ENCODE data around the gene TAF1B.

The TAF1B gene

GRCh38 chr2:9808334-9809063 lies 34.8 kb upstream of the TAF1B start:
- DNase-seq (ENCODE audit: low read depth): no peak

DNA sequence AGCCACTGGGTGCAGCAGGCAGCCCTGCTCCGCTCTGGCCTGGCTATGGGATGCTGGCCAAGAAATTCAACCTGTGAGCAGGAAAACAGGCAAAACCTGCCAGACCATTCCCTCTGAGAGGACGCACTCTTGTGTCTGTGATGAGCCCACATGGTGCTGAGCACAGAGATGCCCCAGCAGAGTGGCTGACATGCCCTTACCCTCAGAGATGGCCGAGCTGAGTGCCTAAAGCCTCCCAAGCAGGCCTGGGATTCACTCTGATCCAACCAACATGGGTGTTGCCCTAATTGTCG lies 34.3 kb upstream of the TAF1B start:
- DNase-seq (ENCODE audit: low read depth): no peak

DNA sequence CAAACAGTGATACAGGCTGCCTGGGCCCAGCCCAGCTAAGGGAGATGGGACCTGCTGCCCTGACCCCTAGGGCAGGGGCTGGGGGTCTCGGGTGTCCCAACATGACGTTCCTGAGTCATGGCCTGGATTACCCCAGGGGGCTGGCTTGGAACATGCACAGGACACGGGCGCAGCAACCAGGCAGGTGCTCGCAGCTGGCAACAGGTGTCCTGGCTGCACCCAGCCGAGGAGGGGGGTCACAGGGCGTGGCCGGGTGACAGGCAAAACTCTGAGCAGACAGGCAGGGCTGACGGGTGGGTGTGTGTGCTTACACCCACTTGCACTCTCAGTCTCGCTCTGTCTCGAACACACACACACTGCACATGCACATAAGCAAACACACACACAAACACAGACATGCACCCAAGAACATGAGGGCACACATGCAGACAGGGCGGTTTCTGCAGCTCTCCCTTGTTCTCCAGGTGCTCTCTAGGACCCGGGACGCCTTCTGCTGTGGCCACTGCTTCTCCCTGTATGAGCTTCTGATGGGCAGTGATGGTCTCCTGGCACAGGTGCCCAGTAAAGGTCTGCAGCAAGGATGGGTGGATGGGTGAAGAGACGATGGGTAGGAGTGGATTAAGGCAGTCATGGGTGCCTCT lies 33.7 kb upstream of the TAF1B start:
- DNase-seq (ENCODE audit: low read depth): no peak

- DNase-seq (ENCODE audit: low read depth): no peak
These were observed 32.1 kb upstream of the TAF1B start for GRCh38 chr2:9811216-9811615.

DNA sequence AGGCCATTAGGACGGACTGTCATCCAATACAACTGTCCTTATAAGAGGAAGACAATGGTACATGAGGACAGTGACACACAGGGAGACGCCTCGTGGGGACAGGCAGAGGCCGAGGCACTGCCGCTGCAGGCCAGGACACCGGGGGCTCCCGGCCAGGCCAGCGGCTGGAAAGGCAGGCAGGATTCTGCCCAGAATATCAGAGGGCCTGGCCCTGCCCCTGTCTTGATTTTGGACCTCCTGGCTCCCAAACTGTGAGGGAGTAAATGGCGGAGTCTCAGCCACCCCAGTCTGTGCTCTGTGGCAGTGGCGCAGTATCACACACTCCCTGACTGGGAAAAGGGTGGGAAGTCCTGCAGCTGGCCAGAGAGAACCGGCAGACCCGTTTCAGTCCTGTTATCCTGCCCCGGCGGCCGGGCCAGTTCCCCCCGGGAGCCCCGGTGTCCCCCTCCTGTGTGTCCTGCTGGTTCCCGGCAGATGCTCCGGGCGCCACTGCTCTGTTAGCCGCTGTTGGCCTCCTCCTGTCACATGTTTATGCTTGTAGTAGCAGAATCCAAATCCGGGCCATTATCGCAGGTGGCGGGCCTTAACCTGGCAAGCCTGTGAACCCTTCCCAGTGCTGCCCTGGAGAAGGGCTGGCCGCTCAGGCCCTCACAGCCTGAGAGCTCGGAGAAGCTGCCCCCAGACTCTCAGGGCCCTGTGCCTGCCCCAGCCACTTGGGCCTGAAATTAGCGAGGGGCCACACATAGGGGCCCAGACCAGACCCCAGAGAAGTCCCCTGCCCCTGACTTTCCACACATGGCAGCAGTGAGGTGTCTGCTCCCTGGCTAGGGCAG lies 31.4 kb upstream of the TAF1B start:
- no peak for DNase-seq (ENCODE audit: low read depth)

DNA sequence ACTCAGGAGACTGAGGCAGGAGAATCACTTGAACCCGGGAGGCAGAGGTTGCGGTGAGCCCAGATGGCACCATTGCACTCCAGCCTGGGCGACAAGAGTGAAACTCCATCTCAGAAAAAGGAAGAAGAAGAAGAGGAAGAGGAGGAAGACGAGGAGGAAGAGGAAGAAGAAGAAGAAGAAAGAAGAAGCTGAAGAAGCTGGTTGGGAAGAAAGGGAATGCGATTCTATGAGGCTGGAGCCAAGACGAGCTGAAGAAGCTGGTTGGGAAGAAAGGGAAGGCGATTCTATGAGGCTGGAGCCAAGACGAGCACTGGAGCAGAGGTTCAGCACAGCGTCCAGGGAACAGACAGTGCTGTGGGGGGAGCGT lies 30.3 kb upstream of the TAF1B start:
- no peak for DNase-seq (ENCODE audit: low read depth)

GRCh38 chr2:9813312-9814128 lies 29.8 kb upstream of the TAF1B start:
- DNase-seq (ENCODE audit: low read depth): peak; percentile 51

DNA sequence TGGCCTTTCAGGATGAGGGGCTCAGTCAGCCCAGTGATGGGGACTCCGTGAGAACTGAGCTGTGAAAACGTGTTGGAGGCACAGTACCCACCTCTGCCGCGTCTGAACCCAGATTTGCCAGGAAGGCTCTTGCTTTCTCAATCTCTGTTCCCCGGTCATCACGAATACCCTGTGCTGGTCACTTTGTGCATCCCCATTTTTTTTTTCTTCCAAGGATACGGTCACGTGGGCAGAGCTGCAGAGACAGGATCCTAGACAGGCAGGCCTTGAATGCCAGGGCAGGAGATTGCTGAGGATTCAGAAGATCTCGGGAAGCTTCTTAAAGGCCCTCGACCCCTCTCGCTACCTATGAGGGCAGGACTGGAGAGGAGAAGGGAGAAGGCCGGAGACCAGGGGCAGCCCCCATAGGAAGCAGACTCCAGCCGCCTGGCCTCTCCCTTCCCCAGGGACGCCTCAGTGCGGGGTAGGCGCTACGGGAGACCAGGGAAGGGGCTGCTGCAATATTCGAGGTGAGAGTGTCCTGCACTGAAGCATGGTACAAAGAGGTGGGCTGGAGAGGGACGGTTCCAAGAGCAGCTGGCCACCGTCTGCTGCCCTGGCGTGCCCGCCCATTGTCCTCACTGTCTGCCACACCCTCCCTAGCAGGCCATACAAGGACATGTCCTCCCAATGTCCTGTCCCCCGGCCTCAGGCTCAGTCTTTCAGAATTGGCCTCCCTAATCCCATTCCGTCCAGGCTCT lies 29.0 kb upstream of the TAF1B start:
- DNase-seq (ENCODE audit: low read depth): no peak

- no peak for DNase-seq (ENCODE audit: low read depth)
These were observed 28.2 kb upstream of the TAF1B start for GRCh38 chr2:9815076-9815475.

DNA sequence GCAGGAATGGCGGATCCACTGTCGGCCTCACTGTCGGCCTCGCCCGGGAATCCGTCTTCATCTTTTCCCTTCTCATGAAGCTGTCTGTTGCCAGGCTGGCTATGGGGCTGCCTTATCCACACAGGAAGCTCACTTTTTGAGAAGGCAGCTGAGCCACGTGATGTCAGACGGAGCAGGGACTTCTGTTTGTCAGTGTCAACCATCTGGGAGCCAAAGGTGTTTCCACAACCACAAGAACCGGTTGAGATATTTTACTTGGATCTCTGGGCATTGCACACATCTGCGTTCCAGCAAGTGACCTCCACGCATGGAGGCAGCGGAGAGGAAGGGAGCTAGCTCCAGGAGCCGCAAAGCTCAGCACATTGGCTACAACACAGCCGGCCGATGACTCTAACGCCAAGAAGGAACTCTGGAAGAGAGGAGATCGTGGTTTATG lies 27.4 kb upstream of the TAF1B start:
- no peak for DNase-seq (ENCODE audit: low read depth)

- DNase-seq (ENCODE audit: low read depth): no peak
These were observed 25.2 kb upstream of the TAF1B start for GRCh38 chr2:9818097-9818496.

DNA sequence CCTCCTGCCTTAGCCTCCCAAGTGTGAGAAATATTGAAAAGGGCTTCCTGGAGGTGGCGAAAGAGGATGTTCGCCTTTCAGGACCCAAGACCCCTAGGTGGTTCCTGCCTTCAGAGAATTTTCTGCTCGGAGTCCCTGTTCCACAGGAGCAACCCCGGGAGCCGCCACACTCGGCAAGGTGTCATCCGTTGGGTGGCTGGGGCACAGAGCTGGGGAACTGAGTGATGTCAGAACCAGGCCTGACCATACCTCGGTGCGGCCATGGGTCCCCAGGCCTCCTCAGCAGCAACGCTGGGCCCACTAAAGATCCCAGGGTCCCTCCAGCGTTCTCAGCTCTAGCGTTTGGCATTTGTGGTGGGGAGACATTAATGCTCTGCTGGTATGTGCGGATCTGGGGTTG lies 23.7 kb upstream of the TAF1B start:
- DNase-seq (ENCODE audit: low read depth): no peak

- DNase-seq (ENCODE audit: low read depth): no peak
These were observed 23.0 kb upstream of the TAF1B start for GRCh38 chr2:9820020-9820973.

GRCh38 chr2:9821805-9822445 lies 21.3 kb upstream of the TAF1B start:
- no peak for DNase-seq (ENCODE audit: low read depth)

- DNase-seq (ENCODE audit: low read depth): no peak
These were observed 18.8 kb upstream of the TAF1B start for GRCh38 chr2:9824441-9824840.

- no peak for DNase-seq (ENCODE audit: low read depth)
These were observed 18.1 kb upstream of the TAF1B start for GRCh38 chr2:9824956-9825720.

GRCh38 chr2:9826208-9826607 lies 17.1 kb upstream of the TAF1B start:
- no peak for DNase-seq (ENCODE audit: low read depth)

DNA sequence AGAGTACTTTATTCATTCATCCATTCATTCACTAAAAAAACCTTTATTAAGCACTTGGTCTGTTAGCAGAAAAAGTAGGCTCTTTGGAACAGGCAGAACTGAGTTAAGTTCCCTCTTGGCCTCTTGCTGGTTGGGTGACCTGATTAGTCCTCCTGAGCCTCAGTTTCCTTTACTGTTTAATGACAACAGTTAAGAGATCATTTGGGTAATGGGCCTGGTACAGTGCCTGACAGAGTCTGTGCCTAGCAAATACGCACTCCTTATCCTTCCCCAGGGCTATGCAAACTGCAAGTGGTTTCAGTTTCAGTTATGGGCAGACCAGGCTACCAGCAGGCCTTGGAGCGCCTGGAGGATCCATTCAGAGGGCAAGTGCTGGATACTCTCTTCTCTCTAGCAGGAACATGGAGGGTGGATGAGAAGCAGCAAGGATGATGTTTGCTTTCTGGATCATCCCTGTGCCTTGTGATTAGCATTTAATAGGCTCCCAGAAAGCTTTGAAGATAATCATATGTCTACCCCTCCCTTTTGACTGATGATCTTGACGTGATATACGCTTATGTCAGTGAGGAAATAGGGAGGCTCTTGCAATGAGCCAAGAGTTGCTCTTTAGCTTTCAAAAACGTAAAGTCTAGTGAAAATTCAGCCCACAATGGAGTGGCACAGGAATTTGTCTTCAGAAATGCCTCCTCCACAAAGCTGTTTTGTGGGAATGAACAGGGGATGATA lies 12.4 kb upstream of the TAF1B start:
- DNase-seq (ENCODE audit: low read depth): no peak

DNA sequence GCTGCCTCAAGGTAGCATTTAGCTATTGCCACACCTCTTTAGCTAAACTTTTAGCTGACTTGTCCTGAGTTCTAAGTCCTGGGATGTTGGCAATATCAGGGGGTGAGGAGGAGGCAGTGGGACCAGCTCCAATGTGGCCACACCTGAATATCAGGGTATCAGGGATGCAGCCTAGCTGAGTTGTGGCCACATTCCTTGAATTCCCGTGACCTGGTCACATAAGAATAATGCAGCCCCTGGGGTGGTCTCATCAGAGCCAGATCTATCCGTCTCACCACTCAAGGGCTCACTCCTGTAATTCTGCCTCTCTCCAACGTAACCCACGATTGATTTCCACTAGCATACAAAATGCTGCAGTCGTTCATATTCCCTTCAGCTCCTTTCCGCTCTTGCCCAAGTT lies 11.6 kb upstream of the TAF1B start:
- no peak for DNase-seq (ENCODE audit: low read depth)
